ENCODE data around the gene RAD51B. TPM values are rescaled to one million over a fixed set of nuclear protein-coding genes. Genes with fewer than 3 reads are reported as not detected.
A peak's percentile ranks its signal among the peaks of the same experiment; 100 is the strongest.

The RAD51B gene
- total RNA-seq, 1 experiment from 2014 or later: 8.5 TPM

DNA sequence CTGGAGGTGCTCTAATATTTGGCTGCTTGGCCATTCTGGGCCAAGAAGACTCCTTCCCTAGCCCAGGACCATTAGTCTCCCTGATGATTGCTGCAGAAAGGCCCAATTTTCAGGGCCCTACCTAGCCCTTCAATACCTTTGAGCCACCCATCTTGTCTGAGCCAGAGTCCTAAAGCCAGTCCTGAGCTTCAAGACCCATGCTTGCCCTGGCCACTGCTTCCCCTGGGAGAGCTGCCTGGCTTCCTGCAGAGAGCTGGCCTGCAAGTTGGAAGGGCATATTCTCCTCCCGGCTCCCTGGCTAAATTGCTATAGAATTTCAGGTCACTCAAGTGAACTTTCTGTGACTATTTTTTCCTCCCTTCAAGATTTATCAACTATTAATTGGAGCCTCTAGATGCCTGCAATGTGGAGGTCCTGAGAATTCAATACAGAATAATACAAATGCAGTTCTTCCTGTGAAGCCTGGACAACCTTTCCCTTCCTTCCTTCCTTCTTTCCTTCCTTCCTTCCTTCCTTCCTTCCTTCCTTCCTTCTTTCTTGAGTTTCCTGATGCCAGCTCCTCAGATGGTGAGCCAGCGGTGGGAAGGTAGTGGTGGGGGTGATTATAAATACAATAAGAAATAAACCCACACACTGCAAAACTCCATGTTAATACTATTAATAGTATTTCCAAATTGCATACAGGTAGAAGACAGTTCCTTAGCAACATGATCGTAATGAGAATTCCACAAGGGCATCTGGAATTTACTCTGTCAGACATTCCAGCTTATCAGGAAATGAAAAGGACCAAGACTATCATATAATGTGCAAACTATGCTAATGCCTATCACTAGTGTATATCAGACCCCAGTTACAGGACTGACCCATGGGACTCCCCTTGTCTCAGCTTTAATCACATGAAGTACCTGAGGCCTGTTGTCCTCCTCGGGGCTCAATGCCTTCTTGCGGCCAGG lies 865.2 kb downstream of the RAD51B start:
- no peaks in the 10 kb centered on the region for H3K36me3 ChIP-seq (ENCODE audit: control insufficient read depth, insufficient read depth, low read length)
- no peak overlapping the region for H3K4me3 ChIP-seq (ENCODE audit: low read depth in 2 of 2, low read length in 2 of 2)
- BruUV-seq (replicated peaks): no TSS peak
- in situ Hi-C loops (cut with HindIII; ENCODE audit: low pct_unique_long_range_greater_than_20kb, low sequenced_read_pairs) (no loop called here), intact Hi-C loops (cut with micrococcal nuclease; ENCODE audit: unreplicated experiment) (no loop called here)
- TF ChIP-seq TCF7L2 (IDR thresholded peaks at IDR 0.05; ENCODE audit: low read depth, low read length): no peak
- no peak for TF ChIP-seq SIN3A (IDR thresholded peaks at IDR 0.05; ENCODE audit: borderline replicate concordance, insufficient read depth, low read depth, low read length)
- TF ChIP-seq, protein P1, sequence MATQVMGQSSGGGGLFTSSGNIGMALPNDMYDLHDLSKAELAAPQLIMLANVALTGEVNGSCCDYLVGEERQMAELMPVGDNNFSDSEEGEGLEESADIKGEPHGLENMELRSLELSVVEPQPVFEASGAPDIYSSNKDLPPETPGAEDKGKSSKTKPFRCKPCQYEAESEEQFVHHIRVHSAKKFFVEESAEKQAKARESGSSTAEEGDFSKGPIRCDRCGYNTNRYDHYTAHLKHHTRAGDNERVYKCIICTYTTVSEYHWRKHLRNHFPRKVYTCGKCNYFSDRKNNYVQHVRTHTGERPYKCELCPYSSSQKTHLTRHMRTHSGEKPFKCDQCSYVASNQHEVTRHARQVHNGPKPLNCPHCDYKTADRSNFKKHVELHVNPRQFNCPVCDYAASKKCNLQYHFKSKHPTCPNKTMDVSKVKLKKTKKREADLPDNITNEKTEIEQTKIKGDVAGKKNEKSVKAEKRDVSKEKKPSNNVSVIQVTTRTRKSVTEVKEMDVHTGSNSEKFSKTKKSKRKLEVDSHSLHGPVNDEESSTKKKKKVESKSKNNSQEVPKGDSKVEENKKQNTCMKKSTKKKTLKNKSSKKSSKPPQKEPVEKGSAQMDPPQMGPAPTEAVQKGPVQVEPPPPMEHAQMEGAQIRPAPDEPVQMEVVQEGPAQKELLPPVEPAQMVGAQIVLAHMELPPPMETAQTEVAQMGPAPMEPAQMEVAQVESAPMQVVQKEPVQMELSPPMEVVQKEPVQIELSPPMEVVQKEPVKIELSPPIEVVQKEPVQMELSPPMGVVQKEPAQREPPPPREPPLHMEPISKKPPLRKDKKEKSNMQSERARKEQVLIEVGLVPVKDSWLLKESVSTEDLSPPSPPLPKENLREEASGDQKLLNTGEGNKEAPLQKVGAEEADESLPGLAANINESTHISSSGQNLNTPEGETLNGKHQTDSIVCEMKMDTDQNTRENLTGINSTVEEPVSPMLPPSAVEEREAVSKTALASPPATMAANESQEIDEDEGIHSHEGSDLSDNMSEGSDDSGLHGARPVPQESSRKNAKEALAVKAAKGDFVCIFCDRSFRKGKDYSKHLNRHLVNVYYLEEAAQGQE (IDR thresholded peaks at IDR 0.05; ENCODE audit: insufficient read depth in 1 of 2, low read depth in 2 of 2, low read length in 1 of 2): no peak
- TF ChIP-seq POLR2AphosphoS5 (IDR thresholded peaks at IDR 0.05; ENCODE audit: low read depth, low read length): no peak
- TF ChIP-seq, protein P2, sequence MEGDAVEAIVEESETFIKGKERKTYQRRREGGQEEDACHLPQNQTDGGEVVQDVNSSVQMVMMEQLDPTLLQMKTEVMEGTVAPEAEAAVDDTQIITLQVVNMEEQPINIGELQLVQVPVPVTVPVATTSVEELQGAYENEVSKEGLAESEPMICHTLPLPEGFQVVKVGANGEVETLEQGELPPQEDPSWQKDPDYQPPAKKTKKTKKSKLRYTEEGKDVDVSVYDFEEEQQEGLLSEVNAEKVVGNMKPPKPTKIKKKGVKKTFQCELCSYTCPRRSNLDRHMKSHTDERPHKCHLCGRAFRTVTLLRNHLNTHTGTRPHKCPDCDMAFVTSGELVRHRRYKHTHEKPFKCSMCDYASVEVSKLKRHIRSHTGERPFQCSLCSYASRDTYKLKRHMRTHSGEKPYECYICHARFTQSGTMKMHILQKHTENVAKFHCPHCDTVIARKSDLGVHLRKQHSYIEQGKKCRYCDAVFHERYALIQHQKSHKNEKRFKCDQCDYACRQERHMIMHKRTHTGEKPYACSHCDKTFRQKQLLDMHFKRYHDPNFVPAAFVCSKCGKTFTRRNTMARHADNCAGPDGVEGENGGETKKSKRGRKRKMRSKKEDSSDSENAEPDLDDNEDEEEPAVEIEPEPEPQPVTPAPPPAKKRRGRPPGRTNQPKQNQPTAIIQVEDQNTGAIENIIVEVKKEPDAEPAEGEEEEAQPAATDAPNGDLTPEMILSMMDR (IDR thresholded peaks at IDR 0.05): no peak
- H3K4me1 ChIP-seq (ENCODE audit: control insufficient read depth, insufficient read depth, low read length): no peaks in the 10 kb centered on the region
- CTCF ChIA-PET: no interaction called here
- no peaks in the 10 kb centered on the region for H3K9me3 ChIP-seq (ENCODE audit: control insufficient read depth, insufficient read depth, low read depth, low read length)
- DNase-seq (ENCODE audit: low read depth, low spot score): no peak
- no peak for ATAC-seq
- POLR2A ChIA-PET: no interaction called here
- H3K27me3 ChIP-seq (ENCODE audit: control insufficient read depth, insufficient read depth, low read length): no peaks in the 10 kb centered on the region
- H3K27ac ChIP-seq (ENCODE audit: low read length): no peak overlapping the region

DNA sequence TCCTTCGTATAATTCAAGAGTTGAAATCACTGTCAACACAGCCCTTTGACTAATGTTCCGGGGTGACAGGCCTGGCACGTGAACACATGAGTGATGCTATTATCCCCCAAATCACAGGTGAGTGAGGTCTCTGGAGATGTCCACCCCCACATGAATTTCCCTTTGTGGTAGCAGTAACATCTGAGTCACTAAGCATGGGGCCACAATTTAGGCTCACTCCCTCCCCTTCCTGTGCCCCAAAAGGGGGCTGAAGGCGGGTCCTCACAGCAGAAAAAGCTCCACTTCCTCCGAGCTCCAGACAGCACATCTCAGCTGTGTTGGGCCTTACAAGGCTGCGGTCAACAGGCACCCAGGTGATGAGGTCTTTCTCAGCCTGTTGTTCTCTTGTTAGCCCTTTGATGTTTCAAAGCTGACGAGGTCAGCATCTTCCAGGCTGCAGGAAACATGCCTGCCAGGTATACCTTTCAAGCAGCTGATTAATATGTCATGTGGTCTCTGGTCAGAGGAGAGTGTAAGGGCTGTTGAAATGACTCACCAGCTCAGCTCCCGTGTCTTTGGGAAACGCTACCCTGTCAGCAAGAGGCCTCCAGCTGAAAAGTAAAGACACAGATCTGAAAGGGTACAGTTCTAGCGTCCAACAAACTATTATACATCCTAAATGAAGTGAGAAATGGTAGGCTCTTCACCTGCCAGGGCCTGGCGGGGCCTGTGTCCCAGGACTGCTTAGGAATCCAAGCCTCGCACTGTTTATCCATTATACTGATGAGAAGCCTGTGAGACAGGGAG lies 866.0 kb downstream of the RAD51B start:
- ChIA-PET POLR2A (no interaction called here), CTCF (no interaction called here)
- intact Hi-C loops (cut with micrococcal nuclease; ENCODE audit: unreplicated experiment) (no loop called here), in situ Hi-C loops (cut with HindIII; ENCODE audit: low pct_unique_long_range_greater_than_20kb, low sequenced_read_pairs) (no loop called here)
- H3K36me3 ChIP-seq (ENCODE audit: control insufficient read depth, insufficient read depth, low read length): no peaks in the 10 kb centered on the region
- no peaks in the 10 kb centered on the region for H3K27me3 ChIP-seq (ENCODE audit: control insufficient read depth, insufficient read depth, low read length)
- no peak overlapping the region for H3K27ac ChIP-seq (ENCODE audit: low read length)
- ATAC-seq: no peak
- no peaks in the 10 kb centered on the region for H3K4me1 ChIP-seq (ENCODE audit: control insufficient read depth, insufficient read depth, low read length)
- TF ChIP-seq, protein P2 (IDR thresholded peaks at IDR 0.05): no peak
- peak; percentile 31; the same call in 1 of the 2 replicates for TF ChIP-seq TCF7L2 (IDR thresholded peaks at IDR 0.05; ENCODE audit: low read depth, low read length)
- no peak overlapping the region for H3K4me3 ChIP-seq (ENCODE audit: low read depth in 2 of 2, low read length in 2 of 2)
- no peak for DNase-seq (ENCODE audit: low read depth, low spot score)
- H3K9me3 ChIP-seq (ENCODE audit: control insufficient read depth, insufficient read depth, low read depth, low read length): no peaks in the 10 kb centered on the region
- BruUV-seq (replicated peaks): no TSS peak
